GM03348 (cell line): Measurements from ENCODE around the gene EZR.
"Not testable (repeated sequence)": the region's sequence is repeated elsewhere in the genome, so short reads cannot be mapped to it uniquely, and the experiment has no call there.

ENCODE experiments used
- DNase-seq: peaks from one replicate; pipeline ENCODE4 v3.0.0; 2012; ENCODE audit warnings: low spot score

EZR gene

GRCh38 chr6:158841358-158841757, 22.2 kb upstream of the EZR start:
- DNase-seq = no peak

GRCh38 chr6:158840465-158840864, 21.3 kb upstream of the EZR start:
- no peak for DNase-seq

GRCh38 chr6:158839796-158840195, 20.6 kb upstream of the EZR start:
- no peak for DNase-seq

GRCh38 chr6:158838790-158839189, 19.6 kb upstream of the EZR start:
- DNase-seq = not testable (repeated sequence)

DNA sequence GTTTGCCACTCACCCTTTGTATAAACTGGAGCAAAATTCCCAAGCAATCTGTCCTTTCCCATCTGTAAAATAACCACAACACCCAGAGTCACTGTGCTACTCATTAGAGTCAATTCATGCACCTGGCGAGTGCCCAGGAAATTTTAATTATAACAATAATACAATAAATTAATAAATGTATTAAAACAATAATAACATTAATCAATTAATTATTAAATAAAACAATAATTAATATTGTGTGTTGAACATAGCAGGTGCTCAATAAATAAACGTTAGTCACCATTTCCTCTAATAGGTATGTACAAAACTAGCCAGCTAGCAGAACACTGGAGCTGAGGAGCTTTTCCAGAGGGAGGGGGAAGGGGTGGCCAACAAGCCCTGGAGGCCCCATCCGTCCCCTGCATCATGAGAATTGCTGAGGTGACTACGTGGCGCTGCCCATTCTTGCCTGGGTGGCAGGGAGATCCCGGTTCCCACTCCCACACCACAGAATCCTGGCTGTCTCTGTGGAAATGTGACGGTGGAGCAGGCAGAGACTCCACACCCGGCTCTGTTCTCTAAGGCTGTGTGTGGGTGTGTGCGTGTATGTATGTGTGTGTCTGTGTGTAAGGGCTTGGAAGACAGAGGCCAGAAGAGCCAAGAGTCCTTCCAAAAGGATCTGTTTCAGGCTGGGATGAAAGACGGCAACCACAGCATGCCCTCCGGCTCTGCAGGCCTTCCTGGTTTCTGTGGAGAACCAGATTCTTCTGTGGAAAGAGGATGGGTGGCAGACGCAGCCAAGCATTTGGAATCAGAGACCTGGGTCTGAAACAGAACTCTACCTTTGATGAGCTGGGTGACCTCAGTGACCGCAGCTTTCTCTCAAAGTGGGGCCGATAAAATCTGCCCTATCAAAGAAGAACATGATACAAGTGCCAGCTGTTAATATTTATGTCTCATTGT, 18.8 kb upstream of the EZR start:
- DNase-seq = peak; percentile 37

- DNase-seq = no peak
Measured at GRCh38 chr6:158836625-158837311, 17.6 kb upstream of the EZR start.

- DNase-seq = no peak
Measured at GRCh38 chr6:158835616-158836221, 16.6 kb upstream of the EZR start.

DNA sequence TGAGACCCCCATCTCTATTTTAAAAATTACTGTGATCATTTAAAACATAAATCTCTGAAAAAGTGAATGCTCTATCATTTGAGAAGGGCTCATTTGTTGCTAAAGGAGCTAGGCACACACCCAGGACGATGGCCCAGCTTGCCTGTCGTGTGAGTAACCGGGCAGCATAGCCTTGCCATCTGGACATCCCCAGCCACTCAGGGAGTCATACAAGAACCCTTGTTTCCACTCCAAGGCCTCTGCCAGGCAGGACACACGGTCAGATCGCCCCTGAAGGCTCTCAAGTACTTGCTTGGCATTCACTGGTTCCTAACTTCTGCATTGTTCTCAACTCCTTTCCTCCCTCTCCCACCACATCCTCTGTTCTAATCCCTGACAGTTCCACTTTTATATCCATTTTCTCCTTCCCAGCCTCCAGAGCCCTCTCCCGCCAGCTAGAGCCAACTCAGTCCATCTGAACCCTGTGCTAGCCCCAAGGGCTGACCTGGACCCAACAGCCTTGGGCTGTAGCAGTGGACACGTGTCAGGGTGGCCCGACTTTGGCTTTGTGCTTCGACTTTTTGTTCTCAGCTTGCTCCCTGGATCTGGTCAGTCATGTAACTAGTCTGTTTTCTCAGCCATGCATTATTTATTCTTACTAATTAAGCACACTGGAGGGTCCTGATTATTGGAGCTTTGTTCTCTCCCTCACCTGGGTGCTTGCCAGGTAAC, 15.7 kb upstream of the EZR start:
- no peak for DNase-seq

- DNase-seq = not testable (repeated sequence)
Measured at GRCh38 chr6:158832807-158833206, 13.6 kb upstream of the EZR start.

DNA sequence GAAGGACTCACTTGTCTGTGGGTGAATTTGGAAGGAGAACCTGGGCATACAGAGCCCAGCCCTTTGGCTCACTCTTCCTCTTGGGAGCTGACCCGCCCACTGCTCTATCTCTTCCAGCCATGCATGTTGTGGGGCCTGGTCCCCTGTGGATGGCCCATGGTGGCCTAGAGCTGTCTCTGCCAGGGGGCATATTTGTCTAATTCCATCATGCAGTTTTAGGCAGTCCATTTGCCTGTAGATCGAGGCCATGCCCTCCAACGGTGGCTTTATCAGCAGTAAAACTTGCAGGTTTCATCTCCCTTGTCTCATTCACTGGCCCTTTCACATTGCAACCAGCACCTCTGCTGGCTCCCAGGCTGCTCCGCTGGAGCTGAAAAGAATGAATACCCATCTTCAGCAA, 12.9 kb upstream of the EZR start:
- DNase-seq = no peak

GRCh38 chr6:158831571-158831970, 12.4 kb upstream of the EZR start:
- DNase-seq = no peak

DNA sequence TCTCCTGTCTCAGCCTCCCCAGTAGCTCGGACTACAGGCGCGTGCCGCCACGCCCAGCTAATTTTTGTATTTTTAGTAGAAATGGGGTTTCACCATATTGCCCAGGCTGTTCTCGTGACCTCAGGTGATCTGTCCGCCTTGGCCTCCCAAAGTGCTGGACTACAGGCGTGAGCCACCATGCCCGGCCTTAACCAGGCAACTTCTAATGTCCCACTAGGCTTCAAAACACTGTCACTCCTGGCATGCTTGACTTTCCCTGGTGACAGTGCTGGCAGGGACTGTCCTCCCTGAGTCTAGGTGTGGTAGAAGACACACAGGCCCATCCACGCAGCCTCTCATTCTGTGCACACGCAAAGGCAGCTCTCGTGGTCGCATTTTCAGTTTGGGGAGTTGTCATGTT, 11.6 kb upstream of the EZR start:
- DNase-seq = no peak

GRCh38 chr6:158828807-158829206, 9.6 kb upstream of the EZR start:
- DNase-seq = no peak

DNA sequence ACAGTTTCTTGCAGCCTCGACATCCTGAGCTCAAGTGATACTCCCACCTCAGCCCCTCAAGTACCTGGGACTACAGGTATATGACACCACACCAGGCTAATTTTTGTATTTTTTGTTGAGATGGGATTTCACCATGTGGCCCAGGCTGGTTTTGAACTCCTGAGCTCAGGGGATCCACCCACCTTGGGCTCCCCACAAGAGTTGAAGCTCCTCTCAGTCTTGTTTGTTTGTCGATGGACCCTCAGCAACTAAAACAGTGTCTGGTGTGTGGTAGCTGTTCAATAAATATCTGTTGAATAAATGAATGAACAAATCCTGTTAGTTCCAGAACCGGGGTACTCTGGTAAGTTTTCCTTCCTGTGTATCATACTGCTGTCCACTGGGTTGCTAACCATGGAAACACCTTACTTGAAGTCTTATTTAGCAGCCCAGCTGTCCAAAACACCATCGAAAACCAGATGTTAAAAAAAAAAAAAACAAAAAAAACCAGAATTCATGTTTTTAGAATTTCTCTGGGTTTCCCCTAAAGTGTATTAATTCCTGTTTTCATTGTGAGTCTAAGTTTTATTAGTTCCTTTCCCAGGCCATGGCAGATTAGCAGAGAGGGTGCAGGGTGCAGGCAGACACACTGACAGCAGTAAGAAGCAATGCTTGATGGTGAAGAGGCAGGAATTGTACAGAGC, 7.8 kb upstream of the EZR start:
- DNase-seq = no peak

DNA sequence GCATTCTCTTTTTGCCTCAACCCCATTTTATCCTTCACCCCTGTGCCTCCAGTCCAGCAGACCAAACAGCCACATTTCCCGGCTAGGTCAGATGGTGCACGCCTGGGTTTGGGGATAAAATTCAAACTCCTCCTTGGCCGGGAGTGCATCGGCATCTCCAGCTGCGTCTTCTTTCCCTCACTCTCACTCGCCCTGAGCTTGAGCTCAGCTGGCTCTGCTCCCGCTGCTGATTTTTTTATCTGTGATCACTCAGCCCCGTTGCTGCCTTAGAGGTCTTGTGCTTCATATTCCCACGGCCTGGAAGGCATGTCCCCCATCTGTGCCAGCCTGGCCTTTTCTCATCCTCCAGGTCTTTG, 6.8 kb upstream of the EZR start:
- no peak for DNase-seq

DNA sequence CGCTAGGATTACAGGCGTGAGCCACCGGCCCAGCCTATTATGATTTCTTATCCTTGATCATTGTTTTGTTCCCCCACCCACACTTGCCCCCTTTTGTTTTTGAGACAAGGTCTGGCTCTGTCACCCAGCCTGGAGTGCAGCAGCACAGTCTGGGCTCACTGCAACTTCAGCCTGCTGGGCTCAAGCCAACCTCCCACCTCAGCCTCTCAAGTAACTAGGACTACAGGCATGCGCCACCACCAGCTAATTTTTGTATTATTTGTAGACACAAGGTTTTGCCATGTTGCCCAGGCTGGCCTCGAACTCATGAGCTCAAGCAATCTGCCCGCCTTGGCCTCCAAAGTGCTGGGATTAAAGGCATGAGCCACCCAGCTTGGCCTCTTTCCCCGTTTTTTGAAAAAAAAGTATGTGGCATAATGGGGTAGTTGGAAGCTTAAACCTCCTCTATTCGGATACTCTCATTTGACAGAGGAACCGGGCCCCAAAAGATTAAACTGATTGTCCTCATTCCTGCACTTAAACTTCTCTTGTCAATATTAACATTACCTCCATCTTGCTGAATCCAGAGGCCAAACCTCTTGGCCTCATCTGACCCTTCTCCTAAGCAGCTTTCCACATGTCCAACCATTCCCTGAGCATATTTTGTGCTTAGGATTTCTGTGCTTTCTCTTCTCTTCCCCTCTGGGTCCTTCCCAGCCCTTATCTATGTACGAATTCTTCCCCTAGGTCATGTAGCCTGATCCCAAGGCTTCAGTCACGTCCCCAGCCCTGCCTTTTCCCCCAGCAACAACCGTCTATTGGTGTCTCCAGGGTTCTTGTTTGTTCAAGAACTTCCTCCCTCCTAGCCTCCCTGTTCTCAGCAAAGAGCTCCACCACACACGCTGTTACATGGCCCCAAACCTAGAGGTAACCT, 6.1 kb upstream of the EZR start:
- no peak for DNase-seq

DNA sequence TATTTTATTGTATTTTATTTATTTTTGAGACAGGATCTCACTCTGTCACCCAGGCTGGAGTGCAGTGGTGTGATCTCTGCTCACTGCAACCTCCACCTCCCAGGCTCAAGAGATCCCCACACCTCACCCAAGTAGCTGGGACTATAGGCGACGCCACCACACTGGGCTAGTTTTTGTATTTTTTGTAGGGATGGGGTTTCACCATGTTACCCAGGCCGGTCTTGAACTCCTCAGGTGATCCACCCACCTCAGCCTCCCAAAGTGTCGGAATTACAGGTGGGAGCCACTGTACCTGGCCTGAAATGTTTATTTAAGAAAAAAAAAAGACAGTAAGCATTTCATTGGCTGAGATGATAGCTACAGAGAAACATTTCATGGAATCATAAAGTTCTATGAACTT, 4.4 kb upstream of the EZR start:
- DNase-seq = not testable (repeated sequence)

DNA sequence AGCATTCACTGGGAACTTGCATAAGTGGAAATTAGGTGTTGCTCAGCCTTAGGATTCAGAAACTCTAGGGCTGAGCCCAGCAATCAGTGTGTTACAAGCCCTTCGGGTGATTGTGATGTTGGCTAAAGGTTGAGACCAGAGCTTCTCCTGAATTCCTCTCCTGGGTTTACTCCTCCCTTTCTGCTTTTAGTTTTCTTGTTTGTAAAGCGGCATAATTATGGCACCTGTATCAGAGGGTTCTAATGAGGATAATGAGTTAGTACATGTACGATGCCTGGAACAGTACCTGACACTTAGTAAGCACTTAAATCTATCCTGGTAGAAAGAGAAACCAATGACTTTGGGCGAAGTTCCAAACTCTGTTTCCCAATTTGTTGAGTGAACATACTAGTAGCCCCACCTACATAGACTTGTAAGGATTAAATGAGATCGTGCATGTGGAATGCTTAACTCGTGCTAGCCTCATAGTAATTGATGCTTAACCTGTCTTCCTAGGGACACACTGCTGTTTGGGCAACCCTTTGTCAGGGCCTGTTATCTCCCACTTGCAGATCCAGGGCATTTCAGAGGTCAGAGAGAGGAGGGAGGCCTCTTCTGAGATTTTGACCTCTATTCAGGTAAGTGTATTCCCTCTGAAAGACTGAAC, 932 bp upstream of the EZR start:
- no peak for DNase-seq

- peak; percentile 80 for DNase-seq
Measured at GRCh38 chr6:158818581-158819212, 471 bp downstream of the EZR start.
